Measurements from ENCODE around the gene GRM3.

DNA sequence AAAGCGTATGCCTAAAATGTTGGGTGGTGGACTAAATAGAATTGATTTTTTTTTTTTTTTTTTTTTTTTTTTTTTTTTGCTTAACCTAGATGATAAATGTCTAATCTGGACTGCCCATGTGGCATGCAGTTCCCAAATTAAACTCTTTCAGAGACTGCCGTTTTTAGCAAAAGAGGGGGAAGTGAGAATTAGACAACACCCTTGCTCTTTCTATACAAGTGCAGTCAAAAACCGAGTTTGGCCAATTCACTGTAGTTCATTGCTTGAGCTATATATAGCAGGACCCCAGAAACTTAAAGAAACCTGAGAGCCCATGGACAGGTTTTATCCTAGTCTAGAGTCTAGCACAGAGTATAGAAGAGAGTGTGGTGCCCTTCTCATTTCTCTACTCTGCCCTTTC lies 141.9 kb downstream of the GRM3 start:
- TF ChIP-seq POLR2A (IDR thresholded peaks at IDR 0.05; ENCODE audit: control extremely low read depth in 1 of 2, low read depth in 2 of 2, low read length in 2 of 2) (no peak), RNF2 (IDR thresholded peaks at IDR 0.05; ENCODE audit: borderline replicate concordance, low read depth, low read length, missing control alignments, poor library complexity, severe bottlenecking) (no peak), PHF8 (conservative IDR thresholded peaks at IDR 0.05; ENCODE audit: low read depth, low read length) (no peak), POLR2AphosphoS5 (IDR thresholded peaks at IDR 0.05; ENCODE audit: low read depth, low read length) (no peak), SP4 (IDR thresholded peaks at IDR 0.05; ENCODE audit: low read length) (no peak), RAD21 (IDR thresholded peaks at IDR 0.05 in 1 of 2, conservative IDR thresholded peaks at IDR 0.05 in 1 of 2; ENCODE audit: low read depth in 2 of 2, low read length in 2 of 2) (no peak), GABPA (IDR thresholded peaks at IDR 0.05; ENCODE audit: borderline replicate concordance, insufficient read depth, low read length) (no peak), SUZ12 (IDR thresholded peaks at IDR 0.05; ENCODE audit: low read length) (no peak), ZNF274 (IDR thresholded peaks at IDR 0.05; ENCODE audit: borderline replicate concordance, extremely low read depth, low read length) (no peak), RBBP5 (IDR thresholded peaks at IDR 0.05; ENCODE audit: borderline replicate concordance, low read depth, low read length) (no peak), CREB1 (IDR thresholded peaks at IDR 0.05) (no peak)
- TF ChIP-seq, protein P1, sequence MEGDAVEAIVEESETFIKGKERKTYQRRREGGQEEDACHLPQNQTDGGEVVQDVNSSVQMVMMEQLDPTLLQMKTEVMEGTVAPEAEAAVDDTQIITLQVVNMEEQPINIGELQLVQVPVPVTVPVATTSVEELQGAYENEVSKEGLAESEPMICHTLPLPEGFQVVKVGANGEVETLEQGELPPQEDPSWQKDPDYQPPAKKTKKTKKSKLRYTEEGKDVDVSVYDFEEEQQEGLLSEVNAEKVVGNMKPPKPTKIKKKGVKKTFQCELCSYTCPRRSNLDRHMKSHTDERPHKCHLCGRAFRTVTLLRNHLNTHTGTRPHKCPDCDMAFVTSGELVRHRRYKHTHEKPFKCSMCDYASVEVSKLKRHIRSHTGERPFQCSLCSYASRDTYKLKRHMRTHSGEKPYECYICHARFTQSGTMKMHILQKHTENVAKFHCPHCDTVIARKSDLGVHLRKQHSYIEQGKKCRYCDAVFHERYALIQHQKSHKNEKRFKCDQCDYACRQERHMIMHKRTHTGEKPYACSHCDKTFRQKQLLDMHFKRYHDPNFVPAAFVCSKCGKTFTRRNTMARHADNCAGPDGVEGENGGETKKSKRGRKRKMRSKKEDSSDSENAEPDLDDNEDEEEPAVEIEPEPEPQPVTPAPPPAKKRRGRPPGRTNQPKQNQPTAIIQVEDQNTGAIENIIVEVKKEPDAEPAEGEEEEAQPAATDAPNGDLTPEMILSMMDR (IDR thresholded peaks at IDR 0.05; ENCODE audit: control extremely low read depth in 1 of 3, insufficient read depth in 1 of 3, low read depth in 1 of 3, low read length in 3 of 3), result no peak

Data from H1 (cell line).